K562 (cell line): ENCODE measurements around the gene DIS3L. TPM values are rescaled to one million over a fixed set of nuclear protein-coding genes. Genes with fewer than 3 reads are reported as not detected.

Source experiments
- ATF7 ChIP-seq: fragments of 450-650 bp; IDR thresholded peaks from 2 replicates; pipeline ENCODE4 v1.7.1; 2014; ENCODE audit warnings: mild to moderate bottlenecking, moderate library complexity
- DDX20 ChIP-seq: fragments of 450-650 bp; IDR thresholded peaks from 2 replicates; pipeline ENCODE4 v1.6.1; 2016; ENCODE audit warnings: missing genetic modification characterization, low read depth, mild to moderate bottlenecking, missing compliant biosample characterization, moderate library complexity
- DIDO1 ChIP-seq: fragments of 450-650 bp; IDR thresholded peaks from 2 replicates; pipeline ENCODE4 v1.6.1; 2016; ENCODE audit warnings: low read depth, missing biosample characterization, missing genetic modification characterization
- HMG20A ChIP-seq: fragments of 450-650 bp; formaldehyde crosslinking; conservative IDR thresholded peaks from 2 replicates; pipeline ENCODE4 v1.4.0; 2020; ENCODE audit warnings: mild to moderate bottlenecking, mixed read lengths
- HMG20B ChIP-seq: fragments of 250-450 bp; sonication (Bioruptor Pico); IDR thresholded peaks from 2 replicates; pipeline ENCODE4 v1.5.0; 2021; ENCODE audit warnings: mild to moderate bottlenecking
- HSF4 ChIP-seq: fragments of 250-450 bp; sonication (Bioruptor Pico); IDR thresholded peaks from 2 replicates; pipeline ENCODE4 v2.1.2; 2022; ENCODE audit warnings: mild to moderate bottlenecking, moderate library complexity, borderline replicate concordance
- JUNB ChIP-seq: fragments of 450-650 bp; formaldehyde crosslinking; conservative IDR thresholded peaks from 2 replicates; pipeline ENCODE4 v1.4.0; 2020; ENCODE audit warnings: mild to moderate bottlenecking
- KDM1A ChIP-seq, 2 experiments: fragments of 450-650 bp; IDR thresholded peaks; 2 replicates each; pipeline ENCODE4 v1.6.1; 2016; ENCODE audit warnings: mild to moderate bottlenecking in 2 of 2
- NCOA1 ChIP-seq: fragments of 450-650 bp; IDR thresholded peaks from 2 replicates; pipeline ENCODE4 v1.6.1; 2016; ENCODE audit warnings: low read depth
- NCOA4 ChIP-seq: fragments of 450-650 bp; IDR thresholded peaks from 2 replicates; pipeline ENCODE4 v1.6.1; 2018; ENCODE audit warnings: mild to moderate bottlenecking; ENCODE audit not compliant: partially characterized antibody
- NFATC3 ChIP-seq: fragments of 450-650 bp; IDR thresholded peaks from 2 replicates; pipeline ENCODE4 v1.6.1; 2017; ENCODE audit warnings: mild to moderate bottlenecking
- NFE2 ChIP-seq: IDR thresholded peaks from 2 replicates; pipeline ENCODE4 v1.6.1; 2014; ENCODE audit warnings: antibody characterized with exemption, low read depth
- RBFOX2 ChIP-seq: fragments of 200-400 bp; formaldehyde crosslinking; IDR thresholded peaks from 2 replicates; pipeline ENCODE4 v1.6.1; 2017; ENCODE audit warnings: low read depth, mild to moderate bottlenecking, low read length, moderate library complexity
- SRF ChIP-seq, 2 experiments: fragments of 250-450, 450-650 bp in 1 of 2; sonication (Bioruptor Pico) in 1 of 2; sonication (generic) in 1 of 2; formaldehyde crosslinking; IDR thresholded peaks; 2 replicates each; pipeline versions ENCODE4 v1.5.0 to v1.5.1; 2020 to 2022; ENCODE audit warnings: mild to moderate bottlenecking in 1 of 2, missing genetic modification reagents in 1 of 2
- SRSF7 ChIP-seq: fragments of 200-400 bp; formaldehyde crosslinking; optimal IDR thresholded peaks from 2 replicates; pipeline ENCODE3; 2017; ENCODE audit warnings: mild to moderate bottlenecking, low read depth, low read length
- ZNF143 ChIP-seq: sonication (generic); formaldehyde crosslinking; IDR thresholded peaks from 2 replicates; pipeline ENCODE4 v1.9.0; 2022; ENCODE audit warnings: mild to moderate bottlenecking, missing genetic modification reagents
- ZNF584 ChIP-seq: fragments of 200-800 bp; sonication (Bioruptor generic); IDR thresholded peaks from 2 replicates; pipeline ENCODE4 v1.6.1; 2016; ENCODE audit warnings: low read depth, mild to moderate bottlenecking, missing genetic modification characterization, missing compliant biosample characterization
- ZNF589 ChIP-seq: fragments of 200-800 bp; sonication (Bioruptor generic); IDR thresholded peaks from 2 replicates; pipeline ENCODE4 v1.6.1; 2016; ENCODE audit warnings: low read depth, missing genetic modification characterization, missing compliant biosample characterization
- ZNF707 ChIP-seq: fragments of 250-450 bp; sonication (Bioruptor Pico); conservative IDR thresholded peaks from 2 replicates; pipeline ENCODE4 v1.8.0; 2022; ENCODE audit warnings: inconsistent platforms, mild to moderate bottlenecking, moderate library complexity
- polyA plus RNA-seq, 8 experiments: library from polyadenylated mRNA; depleted of rRNA in 4 of 8; stranded (reverse) in 5 of 8; unstranded in 3 of 8; fragments of >200 nt; fragmentation: Nextera tagmentation in 2 of 8; fragmentation: Illumina TruSeq in 1 of 8; extraction: Ambion mirVana in 2 of 8; extraction: Trizol in 1 of 8; gene quantifications; 2 replicates each; pipeline versions ENCODE4 v1.2.1 to v1.2.3, GENCODE V29; 2011 to 2014; ENCODE audit warnings: inconsistent platforms in 1 of 8, missing spikeins in 1 of 8
- total RNA-seq, 7 experiments: library from RNA; depleted of rRNA in 6 of 7; stranded (reverse); fragments of >200 nt in 6 of 7; fragmentation: Illumina TruSeq in 2 of 7; extraction: Trizol in 2 of 7; gene quantifications; 2 replicates each; pipeline versions ENCODE4 v1.2.1 to v1.2.3, GENCODE V29; 2011 to 2021; ENCODE audit warnings: low replicate concordance in 1 of 7
- TF ChIP-seq, protein P1 (sequence below): fragments of 200-800 bp; sonication (Bioruptor generic); IDR thresholded peaks from 2 replicates; pipeline ENCODE4 v1.6.1; 2017; ENCODE audit warnings: missing genetic modification characterization, missing compliant biosample characterization
- TF ChIP-seq, protein P2 (sequence below), 2 experiments: IDR thresholded peaks; 2 replicates each; pipeline ENCODE4 v1.6.1; 2011; ENCODE audit warnings: borderline replicate concordance in 1 of 2, control low read depth in 1 of 2, low read depth in 1 of 2, low read length in 1 of 2, mild to moderate bottlenecking in 1 of 2, mixed read lengths in 1 of 2, moderate library complexity in 1 of 2; ENCODE audit not compliant: insufficient read depth in 1 of 2, insufficient read length in 1 of 2, poor library complexity in 1 of 2, severe bottlenecking in 1 of 2; ENCODE audit errors: extremely low read depth in 1 of 2
- TF ChIP-seq, protein P3 (sequence below): sonication (generic); IDR thresholded peaks from 2 replicates; pipeline ENCODE4 v1.6.1; 2016

The DIS3L gene
- total and polyA plus RNA-seq, 9 of the 15 experiments (the other 6 are each of a cell fraction or from before 2014, with no cell fraction given): 5.9 to 34.6 (median 16.9) TPM

DNA sequence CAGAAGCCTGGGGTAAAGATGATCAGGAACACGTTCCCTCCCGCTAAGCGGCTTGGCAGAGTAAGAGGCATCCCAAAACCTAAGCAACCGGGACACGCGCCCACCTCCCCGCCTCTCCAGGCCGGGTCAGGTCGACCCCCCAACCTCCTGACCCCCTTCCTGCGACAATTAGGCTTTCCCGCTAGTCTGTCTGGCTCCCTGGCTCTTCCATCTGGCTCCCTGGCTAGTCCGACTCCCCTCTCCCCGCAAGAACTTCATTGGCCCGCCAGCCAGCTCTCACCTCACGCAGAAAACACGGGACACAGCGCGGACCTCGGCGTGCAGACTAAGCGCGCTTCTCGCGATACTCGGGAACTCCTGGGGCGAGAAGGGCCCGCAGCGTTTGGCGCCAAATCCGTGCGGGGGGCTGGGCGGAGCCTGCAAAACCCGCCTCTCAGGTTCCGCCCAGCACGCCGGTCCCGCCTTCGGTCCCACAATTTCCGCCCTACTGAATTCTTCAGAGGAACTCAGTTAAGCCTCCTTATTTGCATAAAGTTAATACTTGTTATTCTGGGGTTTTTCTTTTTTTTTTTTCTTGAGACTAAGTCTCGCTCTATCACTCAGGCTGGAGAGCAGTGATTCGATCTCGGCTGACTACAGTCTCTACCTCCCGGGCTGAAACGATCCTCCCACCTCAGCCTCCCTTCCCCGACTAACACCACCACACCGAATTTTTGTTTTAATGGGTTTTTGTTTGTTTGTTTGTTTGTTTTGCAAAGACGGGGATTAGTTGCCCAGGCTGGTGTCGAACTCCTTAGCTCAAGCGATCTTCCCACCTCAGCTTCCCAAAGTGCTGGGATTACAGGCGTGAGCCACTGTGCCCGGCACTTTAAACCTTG lies 63.2 kb downstream of the DIS3L start, which contains the start of gene TIPIN (continued):
- TF ChIP-seq, protein P1, sequence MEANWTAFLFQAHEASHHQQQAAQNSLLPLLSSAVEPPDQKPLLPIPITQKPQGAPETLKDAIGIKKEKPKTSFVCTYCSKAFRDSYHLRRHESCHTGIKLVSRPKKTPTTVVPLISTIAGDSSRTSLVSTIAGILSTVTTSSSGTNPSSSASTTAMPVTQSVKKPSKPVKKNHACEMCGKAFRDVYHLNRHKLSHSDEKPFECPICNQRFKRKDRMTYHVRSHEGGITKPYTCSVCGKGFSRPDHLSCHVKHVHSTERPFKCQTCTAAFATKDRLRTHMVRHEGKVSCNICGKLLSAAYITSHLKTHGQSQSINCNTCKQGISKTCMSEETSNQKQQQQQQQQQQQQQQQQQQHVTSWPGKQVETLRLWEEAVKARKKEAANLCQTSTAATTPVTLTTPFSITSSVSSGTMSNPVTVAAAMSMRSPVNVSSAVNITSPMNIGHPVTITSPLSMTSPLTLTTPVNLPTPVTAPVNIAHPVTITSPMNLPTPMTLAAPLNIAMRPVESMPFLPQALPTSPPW: peak; percentile 80
- peak; percentile 98 for TF ChIP-seq RBFOX2
- TF ChIP-seq JUNB: no peak
- no peak for TF ChIP-seq SRSF7
- no peak for TF ChIP-seq NCOA4
- TF ChIP-seq NFE2: no peak
- TF ChIP-seq ZNF143: no peak
- no peak for TF ChIP-seq NCOA1
- no peak for TF ChIP-seq HMG20A (CRISPR knock-in tag)
- TF ChIP-seq KDM1A (IDR thresholded peaks at IDR 0.05): peak; percentile 7 to 55; a peak in 3 of 4 replicates
- TF ChIP-seq DDX20 (tag): no peak
- no peak for TF ChIP-seq HMG20B (CRISPR knock-in tag)
- TF ChIP-seq, protein P2, sequence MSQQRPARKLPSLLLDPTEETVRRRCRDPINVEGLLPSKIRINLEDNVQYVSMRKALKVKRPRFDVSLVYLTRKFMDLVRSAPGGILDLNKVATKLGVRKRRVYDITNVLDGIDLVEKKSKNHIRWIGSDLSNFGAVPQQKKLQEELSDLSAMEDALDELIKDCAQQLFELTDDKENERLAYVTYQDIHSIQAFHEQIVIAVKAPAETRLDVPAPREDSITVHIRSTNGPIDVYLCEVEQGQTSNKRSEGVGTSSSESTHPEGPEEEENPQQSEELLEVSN (IDR thresholded peaks at IDR 0.05; ENCODE audit: borderline replicate concordance in 1 of 2, extremely low read depth in 1 of 2, insufficient read depth in 1 of 2, insufficient read length in 1 of 2, low read depth in 1 of 2, low read length in 1 of 2, poor library complexity in 1 of 2, severe bottlenecking in 1 of 2): peak; percentile 86 to 89
- TF ChIP-seq NFATC3: 0 out of 2 replicates have a peak, but pooled peaks have one; percentile 49
- 0 out of 2 replicates have a peak, but pooled peaks have one; percentile 49 for TF ChIP-seq ATF7
- TF ChIP-seq ZNF584 (CRISPR knock-in tag): no peak
- TF ChIP-seq, protein P3, sequence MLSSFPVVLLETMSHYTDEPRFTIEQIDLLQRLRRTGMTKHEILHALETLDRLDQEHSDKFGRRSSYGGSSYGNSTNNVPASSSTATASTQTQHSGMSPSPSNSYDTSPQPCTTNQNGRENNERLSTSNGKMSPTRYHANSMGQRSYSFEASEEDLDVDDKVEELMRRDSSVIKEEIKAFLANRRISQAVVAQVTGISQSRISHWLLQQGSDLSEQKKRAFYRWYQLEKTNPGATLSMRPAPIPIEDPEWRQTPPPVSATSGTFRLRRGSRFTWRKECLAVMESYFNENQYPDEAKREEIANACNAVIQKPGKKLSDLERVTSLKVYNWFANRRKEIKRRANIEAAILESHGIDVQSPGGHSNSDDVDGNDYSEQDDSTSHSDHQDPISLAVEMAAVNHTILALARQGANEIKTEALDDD: peak; percentile 79
- no peak for TF ChIP-seq ZNF707 (CRISPR knock-in tag)
- TF ChIP-seq SRF (CRISPR knock-in tag; IDR thresholded peaks at IDR 0.05): no peak
- no peak for TF ChIP-seq HSF4 (CRISPR knock-in tag)
- TF ChIP-seq ZNF589 (CRISPR knock-in tag): no peak
- peak; percentile 58; the same call in 1 of the 2 replicates for TF ChIP-seq DIDO1 (tag)
